Thyroid gland (tissue), 4 donors: ENCODE measurements around the gene ARMC9.

ENCODE experiments used
- CTCF ChIP-seq, 6 experiments: fragments of 200-600 bp in 3 of 6; fragments of 450-650 bp in 3 of 6; sonication (generic) in 3 of 6; IDR thresholded peaks; one replicate each; pipeline ENCODE4 v1.5.1; 2016 to 2019; ENCODE audit warnings: antibody characterized with exemption in 6 of 6, mild to moderate bottlenecking in 2 of 6, inconsistent platforms in 1 of 6, moderate library complexity in 1 of 6
- POLR2A ChIP-seq, 2 donors: fragments of 450-650 bp; IDR thresholded peaks; one replicate each; pipeline ENCODE4 v1.6.1; 2017; ENCODE audit warnings: antibody characterized with exemption in 2 of 2, mild to moderate bottlenecking in 2 of 2, moderate library complexity in 1 of 2

GRCh38 chr2:231159306-231159705 lies 39.1 kb upstream of the ARMC9 start:
- TF ChIP-seq CTCF (IDR thresholded peaks at IDR 0.05) (no peak), POLR2A (IDR thresholded peaks at IDR 0.05) (no peak)
